HCT116 (cell line): ENCODE data around the gene RC3H1.

Source experiments
- CBX3 ChIP-seq: IDR thresholded peaks from 2 replicates; pipeline ENCODE4 v1.6.1; 2012; ENCODE audit warnings: low read depth
- CEBPB ChIP-seq: IDR thresholded peaks from 2 replicates; pipeline ENCODE4 v1.6.1; 2012; ENCODE audit warnings: low read depth
- CTCF ChIP-seq, 3 experiments: fragments of 200-600 bp in 1 of 3; sonication (generic) in 1 of 3; IDR thresholded peaks in 2 of 3; conservative IDR thresholded peaks in 1 of 3; 2 replicates each; pipeline ENCODE4 v1.5.1; 2012 to 2017; ENCODE audit warnings: low read depth in 2 of 3, low read length in 2 of 3, antibody characterized with exemption in 1 of 3, borderline replicate concordance in 1 of 3, control low read depth in 1 of 3, mild to moderate bottlenecking in 1 of 3, mixed read lengths in 1 of 3, mixed run types in 1 of 3, moderate library complexity in 1 of 3; ENCODE audit not compliant: insufficient read depth in 1 of 3
- EZH2 ChIP-seq: fragments of 200-600 bp; sonication (generic); IDR thresholded peaks from 2 replicates; pipeline ENCODE4 v1.6.1; 2017; ENCODE audit warnings: antibody characterized with exemption, mixed run types
- EZH2phosphoT487 ChIP-seq: fragments of 200-600 bp; IDR thresholded peaks from 2 replicates; pipeline ENCODE4 v1.6.1; 2018; ENCODE audit warnings: antibody characterized with exemption, borderline replicate concordance
- JUND ChIP-seq: IDR thresholded peaks from 2 replicates; pipeline ENCODE4 v1.6.1; 2012
- POLR2A ChIP-seq: IDR thresholded peaks from 2 replicates; pipeline ENCODE4 v1.7.0; 2011; ENCODE audit warnings: borderline replicate concordance; ENCODE audit not compliant: insufficient read depth, insufficient read length; ENCODE audit errors: extremely low read depth
- POLR2AphosphoS5 ChIP-seq: IDR thresholded peaks from 2 replicates; pipeline ENCODE4 v1.6.1; 2011; ENCODE audit warnings: mild to moderate bottlenecking, low read depth, low read length, moderate library complexity
- SIN3A ChIP-seq: IDR thresholded peaks from 2 replicates; pipeline ENCODE4 v1.6.1; 2012; ENCODE audit warnings: low read depth
- SP1 ChIP-seq: IDR thresholded peaks from 2 replicates; pipeline ENCODE4 v1.6.1; 2012; ENCODE audit warnings: low read depth
- TF ChIP-seq, protein P1 (sequence below): IDR thresholded peaks from 2 replicates; pipeline ENCODE4 v1.6.1; 2012; ENCODE audit warnings: low read depth
- TF ChIP-seq, protein P2 (sequence below): IDR thresholded peaks from 2 replicates; pipeline ENCODE4 v1.6.1; 2012

DNA sequence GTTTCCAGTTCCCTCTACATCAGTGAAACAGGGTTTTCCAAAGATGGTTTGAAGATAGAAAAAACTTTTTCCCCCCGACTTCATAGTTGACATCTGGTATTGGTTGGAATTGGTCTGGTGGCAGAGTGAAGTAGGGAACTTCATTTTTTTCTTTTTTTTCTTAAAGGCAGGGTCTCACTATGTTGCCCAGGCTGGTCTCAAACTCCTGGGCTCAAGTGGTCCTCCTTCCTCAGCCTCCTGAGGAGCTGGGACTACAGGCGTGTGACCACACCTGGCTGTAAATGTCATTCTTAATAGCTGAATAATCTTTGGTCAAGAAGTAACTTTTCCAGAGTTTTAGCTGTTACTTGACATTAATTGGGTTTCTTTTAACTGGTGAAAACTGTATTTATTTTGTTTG, 132.3 kb downstream of the RC3H1 start:
- no peak for TF ChIP-seq EZH2
- TF ChIP-seq EZH2phosphoT487 = no peak
- no peak for TF ChIP-seq POLR2A
- TF ChIP-seq SP1 = no peak
- no peak for TF ChIP-seq POLR2AphosphoS5
- no peak for TF ChIP-seq CBX3
- no peak for TF ChIP-seq CTCF (IDR thresholded peaks at IDR 0.05 in 2 of 3, conservative IDR thresholded peaks at IDR 0.05 in 1 of 3; ENCODE audit: borderline replicate concordance in 1 of 3, insufficient read depth in 1 of 3, low read depth in 2 of 3, low read length in 2 of 3)
- TF ChIP-seq CEBPB = no peak
- TF ChIP-seq, protein P1, sequence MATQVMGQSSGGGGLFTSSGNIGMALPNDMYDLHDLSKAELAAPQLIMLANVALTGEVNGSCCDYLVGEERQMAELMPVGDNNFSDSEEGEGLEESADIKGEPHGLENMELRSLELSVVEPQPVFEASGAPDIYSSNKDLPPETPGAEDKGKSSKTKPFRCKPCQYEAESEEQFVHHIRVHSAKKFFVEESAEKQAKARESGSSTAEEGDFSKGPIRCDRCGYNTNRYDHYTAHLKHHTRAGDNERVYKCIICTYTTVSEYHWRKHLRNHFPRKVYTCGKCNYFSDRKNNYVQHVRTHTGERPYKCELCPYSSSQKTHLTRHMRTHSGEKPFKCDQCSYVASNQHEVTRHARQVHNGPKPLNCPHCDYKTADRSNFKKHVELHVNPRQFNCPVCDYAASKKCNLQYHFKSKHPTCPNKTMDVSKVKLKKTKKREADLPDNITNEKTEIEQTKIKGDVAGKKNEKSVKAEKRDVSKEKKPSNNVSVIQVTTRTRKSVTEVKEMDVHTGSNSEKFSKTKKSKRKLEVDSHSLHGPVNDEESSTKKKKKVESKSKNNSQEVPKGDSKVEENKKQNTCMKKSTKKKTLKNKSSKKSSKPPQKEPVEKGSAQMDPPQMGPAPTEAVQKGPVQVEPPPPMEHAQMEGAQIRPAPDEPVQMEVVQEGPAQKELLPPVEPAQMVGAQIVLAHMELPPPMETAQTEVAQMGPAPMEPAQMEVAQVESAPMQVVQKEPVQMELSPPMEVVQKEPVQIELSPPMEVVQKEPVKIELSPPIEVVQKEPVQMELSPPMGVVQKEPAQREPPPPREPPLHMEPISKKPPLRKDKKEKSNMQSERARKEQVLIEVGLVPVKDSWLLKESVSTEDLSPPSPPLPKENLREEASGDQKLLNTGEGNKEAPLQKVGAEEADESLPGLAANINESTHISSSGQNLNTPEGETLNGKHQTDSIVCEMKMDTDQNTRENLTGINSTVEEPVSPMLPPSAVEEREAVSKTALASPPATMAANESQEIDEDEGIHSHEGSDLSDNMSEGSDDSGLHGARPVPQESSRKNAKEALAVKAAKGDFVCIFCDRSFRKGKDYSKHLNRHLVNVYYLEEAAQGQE = no peak
- no peak for TF ChIP-seq JUND
- no peak for TF ChIP-seq SIN3A
- TF ChIP-seq, protein P2, sequence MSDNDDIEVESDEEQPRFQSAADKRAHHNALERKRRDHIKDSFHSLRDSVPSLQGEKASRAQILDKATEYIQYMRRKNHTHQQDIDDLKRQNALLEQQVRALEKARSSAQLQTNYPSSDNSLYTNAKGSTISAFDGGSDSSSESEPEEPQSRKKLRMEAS = no peak
